Activated CD8-positive, alpha-beta T cell treated with anti-CD3 and anti-CD28 coated beads for 36 hours (primary cell): Measurements from ENCODE around the gene PPP1R3D. TPM values are rescaled to one million over a fixed set of nuclear protein-coding genes. Genes with fewer than 3 reads are reported as not detected.

Experiments
- ATAC-seq: fragments of 200-7000 bp; cut with Tn5 transposase; one replicate; pipeline ENCODE4 v1.10.0; 2021; ENCODE audit warnings: mild to moderate bottlenecking, moderate library complexity
- CTCF ChIA-PET: fragments of 350-600 bp; sonication (Branson Sonifier 250); formaldehyde crosslinking; loops from one replicate; lab custom pipeline; 2021; ENCODE audit warnings: antibody characterized with exemption; lab: Charles Lee
- POLR2A ChIA-PET: fragments of 350-600 bp; sonication (Branson Sonifier 250); formaldehyde crosslinking; loops from one replicate; lab custom pipeline; 2021; ENCODE audit warnings: antibody characterized with exemption; lab: Charles Lee
- DNase-seq: peaks from one replicate; pipeline ENCODE4 v3.0.0-alpha.2; 2020
- H3K27ac Mint-ChIP-seq: one replicate; pipeline ENCODE4 v1.8.0; 2021; ENCODE audit warnings: mild to moderate bottlenecking, mixed read lengths
- H3K27me3 Mint-ChIP-seq: one replicate; pipeline ENCODE4 v1.8.0; 2021; ENCODE audit warnings: mixed read lengths
- H3K36me3 Mint-ChIP-seq: one replicate; pipeline ENCODE4 v1.8.0; 2021; ENCODE audit warnings: low read depth, mixed read lengths
- H3K4me1 Mint-ChIP-seq: one replicate; pipeline ENCODE4 v1.8.0; 2021; ENCODE audit warnings: low read depth, mixed read lengths
- H3K4me3 Mint-ChIP-seq: one replicate; pipeline ENCODE4 v1.8.0; 2021; ENCODE audit warnings: mild to moderate bottlenecking, moderate library complexity, mixed read lengths
- H3K9me3 Mint-ChIP-seq: one replicate; pipeline ENCODE4 v1.8.0; 2021; ENCODE audit warnings: mixed read lengths
- CTCF ChIP-seq: fragments of 200-600 bp; IDR thresholded peaks from one replicate; pipeline ENCODE4 v1.8.0; 2022; ENCODE audit warnings: antibody characterized with exemption, mild to moderate bottlenecking
- intact Hi-C: fragments of 100-400 bp; cut with micrococcal nuclease; formaldehyde crosslinking; loops from one replicate; pipeline ENCODE4 v1.10.0; 2022
- total RNA-seq, 2 experiments: library from RNA; stranded (reverse); gene quantifications; one replicate each; pipeline ENCODE4 v1.2.3, GENCODE V29; 2021

PPP1R3D gene
- total RNA-seq, 2 experiments from 2014 or later = 3.9 to 4.2 TPM

- ChIA-PET CTCF (interaction anchor here (0.7 to 2.7 kb wide), 2 partner anchors 13 to 41 kb away, joined by 3 to 9 read pairs; partner anchors contain the start of gene SYCP2), POLR2A (no interaction called here)
- intact Hi-C loops = no loop called here
- DNase-seq (no peak), ATAC-seq (no peak)
- no peak overlapping the region for H3K27ac Mint-ChIP-seq
- H3K36me3 Mint-ChIP-seq = no peaks in the 10 kb centered on the region
- no peaks in the 10 kb centered on the region for H3K4me1 Mint-ChIP-seq
- no peak overlapping the region for H3K4me3 Mint-ChIP-seq
- TF ChIP-seq CTCF = no peak
- H3K9me3 Mint-ChIP-seq = no peaks in the 10 kb centered on the region
- peaks cover 6% of the 10 kb centered on the region for H3K27me3 Mint-ChIP-seq
Measured at GRCh38 chr20:59920944-59921343, 19.2 kb downstream of the PPP1R3D start.

DNA sequence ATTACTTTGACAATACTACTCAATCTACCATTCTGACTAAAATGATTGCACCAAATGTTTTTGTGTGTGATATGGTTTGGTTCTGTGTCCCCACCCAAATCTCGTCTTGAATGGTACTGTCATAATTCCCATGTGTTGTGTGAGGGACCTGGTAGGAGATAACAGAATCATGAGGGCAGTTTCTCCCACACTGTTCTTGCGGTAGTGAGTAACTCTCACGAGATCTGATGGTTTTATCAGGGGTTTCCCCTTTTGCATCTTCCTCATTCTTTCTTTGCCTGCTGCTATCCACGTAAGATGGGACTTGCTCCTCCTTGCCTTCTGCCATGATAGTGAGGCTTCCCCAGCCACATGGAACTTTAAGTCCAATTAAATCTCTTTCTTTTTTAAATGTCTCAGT lies 27.5 kb downstream of the PPP1R3D start:
- no peaks in the 10 kb centered on the region for H3K36me3 Mint-ChIP-seq
- TF ChIP-seq CTCF = no peak
- H3K4me1 Mint-ChIP-seq = no peaks in the 10 kb centered on the region
- H3K4me3 Mint-ChIP-seq = no peak overlapping the region
- intact Hi-C loops = no loop called here
- DNase-seq = no peak
- ChIA-PET POLR2A (no interaction called here), CTCF (interaction anchor here (2.4 kb wide), 1 partner anchor 22 kb away, joined by 12 read pairs; no protein-coding TSS in a partner anchor)
- H3K27me3 Mint-ChIP-seq = no peaks in the 10 kb centered on the region
- no peak for ATAC-seq
- H3K9me3 Mint-ChIP-seq = no peaks in the 10 kb centered on the region
- H3K27ac Mint-ChIP-seq = no peak overlapping the region

DNA sequence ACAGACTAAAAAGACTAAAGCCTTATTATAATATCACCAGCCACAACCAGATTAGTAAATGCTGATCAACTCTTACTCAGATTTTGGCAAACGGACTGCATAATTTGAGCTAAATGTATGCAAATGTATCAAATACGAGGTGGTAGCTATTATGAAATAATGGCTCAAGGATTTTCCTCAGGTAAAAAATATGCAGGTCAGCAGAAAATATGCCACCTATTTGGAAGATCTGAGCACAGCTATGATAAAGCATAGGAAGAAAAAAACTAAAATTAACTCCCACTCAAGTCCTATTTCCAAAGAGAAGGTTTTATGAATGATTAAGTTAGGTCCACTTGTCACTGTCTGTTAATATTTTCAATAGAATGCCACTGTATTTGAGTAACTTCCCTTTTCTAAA lies 29.1 kb downstream of the PPP1R3D start:
- DNase-seq (no peak), ATAC-seq (no peak)
- Mint-ChIP-seq H3K9me3 (no peaks in the 10 kb centered on the region), H3K4me1 (no peaks in the 10 kb centered on the region), H3K4me3 (no peak overlapping the region), H3K27me3 (no peaks in the 10 kb centered on the region), H3K36me3 (no peaks in the 10 kb centered on the region), H3K27ac (no peak overlapping the region)
- TF ChIP-seq CTCF = no peak
- ChIA-PET POLR2A (no interaction called here), CTCF (interaction anchor here (2.4 kb wide), 1 partner anchor 24 kb away, joined by 12 read pairs; no protein-coding TSS in a partner anchor)
- intact Hi-C loops = no loop called here

- no peaks in the 10 kb centered on the region for H3K4me1 Mint-ChIP-seq
- H3K36me3 Mint-ChIP-seq = no peaks in the 10 kb centered on the region
- no peak for DNase-seq
- no peaks in the 10 kb centered on the region for H3K9me3 Mint-ChIP-seq
- intact Hi-C loops = no loop called here
- CTCF ChIA-PET = interaction anchor here (1.1 kb wide), 1 partner anchor 12 kb away, joined by 3 read pairs; no protein-coding TSS in a partner anchor
- no peak for TF ChIP-seq CTCF
- POLR2A ChIA-PET = interaction anchor here (1.0 kb wide), 1 partner anchor 85 kb away, joined by 3 read pairs; no protein-coding TSS in a partner anchor
- no peak overlapping the region for H3K27ac Mint-ChIP-seq
- H3K27me3 Mint-ChIP-seq = no peaks in the 10 kb centered on the region
- H3K4me3 Mint-ChIP-seq = no peak overlapping the region
- no peak for ATAC-seq
Measured at GRCh38 chr20:59908855-59909254, 31.2 kb downstream of the PPP1R3D start.

GRCh38 chr20:59903621-59904020 lies 36.5 kb downstream of the PPP1R3D start:
- DNase-seq (no peak), ATAC-seq (no peak)
- H3K27ac Mint-ChIP-seq = no peak overlapping the region
- POLR2A ChIA-PET = no interaction called here
- H3K36me3 Mint-ChIP-seq = no peaks in the 10 kb centered on the region
- intact Hi-C loops = no loop called here
- no peak overlapping the region for H3K4me3 Mint-ChIP-seq
- H3K4me1 Mint-ChIP-seq = no peaks in the 10 kb centered on the region
- no peaks in the 10 kb centered on the region for H3K27me3 Mint-ChIP-seq
- TF ChIP-seq CTCF = no peak
- CTCF ChIA-PET = interaction anchor here (1.0 to 1.4 kb wide), 2 partner anchors 9 to 31 kb away, joined by 3 to 5 read pairs; no protein-coding TSS in a partner anchor
- H3K9me3 Mint-ChIP-seq = no peaks in the 10 kb centered on the region
